ENCODE results near the gene C6orf89. TPM values are rescaled to one million over a fixed set of nuclear protein-coding genes. Genes with fewer than 3 reads are reported as not detected.

C6orf89 gene
- total RNA-seq, 1 donor from 2014 or later, result 36.8 TPM

DNA sequence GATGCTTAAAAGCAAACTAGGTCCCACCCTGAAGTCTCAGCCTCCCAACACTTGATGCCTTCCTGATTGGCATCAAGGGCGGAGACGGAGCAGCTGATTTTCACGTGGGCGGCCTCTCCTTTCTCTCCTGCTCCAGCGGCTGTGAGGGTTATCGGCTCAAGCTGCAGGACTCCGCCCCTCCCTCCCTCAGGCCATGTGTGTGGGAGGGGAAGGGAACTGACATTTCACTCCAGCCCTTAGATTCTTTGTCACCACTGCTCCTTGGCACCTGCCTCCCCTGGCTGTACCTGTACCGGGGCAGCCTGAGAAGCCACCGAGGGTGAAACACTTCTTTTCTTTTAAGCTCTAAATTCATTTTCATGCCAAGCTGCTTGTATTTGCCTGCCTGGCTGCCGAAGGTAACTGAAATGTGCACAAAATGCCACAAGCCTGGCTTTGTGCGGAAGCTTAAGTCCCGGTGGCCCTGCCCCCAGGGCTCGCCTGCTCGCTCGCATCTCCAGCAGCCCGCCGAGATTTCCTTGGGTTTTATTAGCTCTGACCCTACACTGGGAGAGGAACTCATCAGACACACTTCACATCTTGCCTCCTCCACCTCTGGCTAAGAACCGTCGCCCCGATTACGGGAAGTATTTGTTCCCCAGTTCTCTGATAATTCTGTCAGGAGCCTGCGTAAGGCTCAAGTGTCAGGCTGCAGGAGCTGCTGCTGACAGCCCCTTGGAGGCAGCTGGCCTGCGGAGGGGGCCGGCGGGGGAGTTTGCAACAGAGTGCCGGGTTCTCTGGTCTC lies 36.9 kb upstream of the C6orf89 start:
- no peaks in the 10 kb centered on the region for H3K27me3 ChIP-seq
- intact Hi-C loops (cut with DNase I), result no loop called here
- H3K4me1 ChIP-seq, result peaks cover 41% of the 10 kb centered on the region
- DNase-seq (ENCODE audit: extremely low spot score in 2 of 2), result no peak
- H3K36me3 ChIP-seq, result no peaks in the 10 kb centered on the region
- no peak for TF ChIP-seq POLR2A (IDR thresholded peaks at IDR 0.05)
- peak in 1 of 2 donors; percentile 47 for TF ChIP-seq POLR2AphosphoS5 (IDR thresholded peaks at IDR 0.05; ENCODE audit: insufficient read depth in 1 of 2, low read depth in 1 of 2)
- no peaks in the 10 kb centered on the region for H3K9me3 ChIP-seq
- no peak overlapping the region for H3K4me3 ChIP-seq
- no peak overlapping the region for H3K27ac ChIP-seq

DNA sequence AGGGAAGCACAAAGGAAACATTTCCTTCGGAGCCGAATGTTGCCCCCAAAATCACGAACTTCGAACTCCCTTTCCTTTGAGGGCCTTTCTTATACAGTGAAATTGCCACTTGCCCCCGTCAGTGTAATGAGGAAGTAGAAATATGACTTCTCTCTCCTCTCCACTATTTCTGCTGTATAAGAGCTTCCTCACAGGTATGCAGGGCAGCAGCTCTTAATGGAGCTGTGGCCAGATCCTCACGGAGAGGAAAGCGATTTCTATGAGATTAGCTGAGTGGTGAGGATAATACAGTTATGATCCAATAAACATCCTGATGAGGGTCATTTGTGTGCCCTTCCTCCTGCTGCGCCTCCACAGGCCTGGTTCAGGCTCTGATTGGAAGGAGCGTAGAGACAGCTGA lies 35.7 kb upstream of the C6orf89 start:
- no peak for DNase-seq (ENCODE audit: extremely low spot score in 2 of 2)
- H3K9me3 ChIP-seq, result no peaks in the 10 kb centered on the region
- no peaks in the 10 kb centered on the region for H3K27me3 ChIP-seq
- no peak overlapping the region for H3K4me3 ChIP-seq
- H3K27ac ChIP-seq, result no peak overlapping the region
- peaks cover 45% of the 10 kb centered on the region for H3K4me1 ChIP-seq
- no peaks in the 10 kb centered on the region for H3K36me3 ChIP-seq
- intact Hi-C loops (cut with DNase I), result loop anchor here (5.0 kb wide), 1 partner anchor 228 kb away; no protein-coding TSS in a partner anchor
- TF ChIP-seq POLR2AphosphoS5 (IDR thresholded peaks at IDR 0.05; ENCODE audit: insufficient read depth in 1 of 2, low read depth in 1 of 2) (no peak), POLR2A (IDR thresholded peaks at IDR 0.05) (no peak)
- TF ChIP-seq, protein P1, sequence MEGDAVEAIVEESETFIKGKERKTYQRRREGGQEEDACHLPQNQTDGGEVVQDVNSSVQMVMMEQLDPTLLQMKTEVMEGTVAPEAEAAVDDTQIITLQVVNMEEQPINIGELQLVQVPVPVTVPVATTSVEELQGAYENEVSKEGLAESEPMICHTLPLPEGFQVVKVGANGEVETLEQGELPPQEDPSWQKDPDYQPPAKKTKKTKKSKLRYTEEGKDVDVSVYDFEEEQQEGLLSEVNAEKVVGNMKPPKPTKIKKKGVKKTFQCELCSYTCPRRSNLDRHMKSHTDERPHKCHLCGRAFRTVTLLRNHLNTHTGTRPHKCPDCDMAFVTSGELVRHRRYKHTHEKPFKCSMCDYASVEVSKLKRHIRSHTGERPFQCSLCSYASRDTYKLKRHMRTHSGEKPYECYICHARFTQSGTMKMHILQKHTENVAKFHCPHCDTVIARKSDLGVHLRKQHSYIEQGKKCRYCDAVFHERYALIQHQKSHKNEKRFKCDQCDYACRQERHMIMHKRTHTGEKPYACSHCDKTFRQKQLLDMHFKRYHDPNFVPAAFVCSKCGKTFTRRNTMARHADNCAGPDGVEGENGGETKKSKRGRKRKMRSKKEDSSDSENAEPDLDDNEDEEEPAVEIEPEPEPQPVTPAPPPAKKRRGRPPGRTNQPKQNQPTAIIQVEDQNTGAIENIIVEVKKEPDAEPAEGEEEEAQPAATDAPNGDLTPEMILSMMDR (IDR thresholded peaks at IDR 0.05), result no peak

DNA sequence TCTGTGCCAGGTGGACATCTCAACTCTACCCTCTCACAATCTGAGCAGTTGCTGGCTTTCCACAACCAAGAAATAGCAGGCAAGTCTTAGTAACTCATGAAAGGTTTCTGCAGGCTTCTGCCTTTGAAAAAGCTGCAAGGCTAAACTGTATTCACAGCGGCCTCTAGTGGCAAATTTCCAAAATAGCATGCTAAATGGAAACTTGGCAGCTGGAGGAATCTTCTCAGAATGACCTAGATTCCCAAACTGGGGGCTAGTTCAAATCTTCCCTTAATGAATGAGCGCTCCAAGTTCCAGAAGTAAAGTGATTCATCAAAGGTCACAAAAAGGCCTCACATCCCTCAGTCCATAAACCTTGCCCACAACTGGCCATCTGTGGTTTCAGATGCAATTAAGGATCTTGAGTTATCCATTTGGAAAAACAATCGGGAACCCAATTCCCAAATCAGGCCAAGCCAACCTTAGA lies 34.6 kb upstream of the C6orf89 start:
- TF ChIP-seq POLR2AphosphoS5 (IDR thresholded peaks at IDR 0.05; ENCODE audit: insufficient read depth in 1 of 2, low read depth in 1 of 2), result peak in 1 of 2 donors; percentile 79
- TF ChIP-seq POLR2A (IDR thresholded peaks at IDR 0.05), result no peak
- TF ChIP-seq, protein P1 (IDR thresholded peaks at IDR 0.05), result peak; percentile 56 to 71 (median 66)
- Histone ChIP-seq H3K9me3 (no peaks in the 10 kb centered on the region), H3K36me3 (peaks cover 0 to 7% of the 10 kb centered on the region in 2 donors), H3K27me3 (no peaks in the 10 kb centered on the region), H3K4me3 (no peak overlapping the region), H3K27ac (peak overlapping the region; percentile 60), H3K4me1 (peaks cover 45% of the 10 kb centered on the region)
- DNase-seq (ENCODE audit: extremely low spot score in 2 of 2), result no peak
- intact Hi-C loops (cut with DNase I), result loop anchor here (1.0 to 5.0 kb wide), 2 partner anchors 85 to 229 kb away; no protein-coding TSS in a partner anchor

DNA sequence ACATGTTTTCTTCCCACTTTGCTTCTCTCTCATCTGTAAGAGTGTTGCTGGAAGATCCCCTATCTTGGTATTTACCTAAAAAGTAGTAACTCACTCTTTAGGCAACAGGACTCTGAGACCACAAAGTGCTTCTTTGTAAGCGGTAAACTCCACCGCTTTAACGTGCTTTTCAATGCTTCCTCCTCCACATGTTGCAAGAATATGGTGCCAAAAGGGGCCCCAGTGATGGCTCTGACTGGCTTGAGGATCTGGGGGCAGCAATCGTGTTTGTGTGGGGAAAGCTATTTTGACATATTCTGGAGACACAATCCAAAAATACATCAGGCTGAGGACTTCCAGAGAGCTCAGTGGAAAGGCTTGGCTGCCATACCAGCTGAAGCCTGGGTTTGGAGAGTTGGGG lies 34.1 kb upstream of the C6orf89 start:
- Histone ChIP-seq H3K9me3 (no peaks in the 10 kb centered on the region), H3K4me1 (peaks cover 45% of the 10 kb centered on the region), H3K4me3 (no peak overlapping the region), H3K36me3 (peaks cover 0 to 7% of the 10 kb centered on the region in 2 donors), H3K27ac (peak overlapping the region; percentile 60), H3K27me3 (no peaks in the 10 kb centered on the region)
- intact Hi-C loops (cut with DNase I), result loop anchor here (1.0 to 5.0 kb wide), 2 partner anchors 85 to 229 kb away; no protein-coding TSS in a partner anchor
- no peak for DNase-seq (ENCODE audit: extremely low spot score in 2 of 2)
- TF ChIP-seq POLR2AphosphoS5 (IDR thresholded peaks at IDR 0.05; ENCODE audit: insufficient read depth in 1 of 2, low read depth in 1 of 2), result no peak
- TF ChIP-seq, protein P1 (IDR thresholded peaks at IDR 0.05), result no peak
- no peak for TF ChIP-seq POLR2A (IDR thresholded peaks at IDR 0.05)

DNA sequence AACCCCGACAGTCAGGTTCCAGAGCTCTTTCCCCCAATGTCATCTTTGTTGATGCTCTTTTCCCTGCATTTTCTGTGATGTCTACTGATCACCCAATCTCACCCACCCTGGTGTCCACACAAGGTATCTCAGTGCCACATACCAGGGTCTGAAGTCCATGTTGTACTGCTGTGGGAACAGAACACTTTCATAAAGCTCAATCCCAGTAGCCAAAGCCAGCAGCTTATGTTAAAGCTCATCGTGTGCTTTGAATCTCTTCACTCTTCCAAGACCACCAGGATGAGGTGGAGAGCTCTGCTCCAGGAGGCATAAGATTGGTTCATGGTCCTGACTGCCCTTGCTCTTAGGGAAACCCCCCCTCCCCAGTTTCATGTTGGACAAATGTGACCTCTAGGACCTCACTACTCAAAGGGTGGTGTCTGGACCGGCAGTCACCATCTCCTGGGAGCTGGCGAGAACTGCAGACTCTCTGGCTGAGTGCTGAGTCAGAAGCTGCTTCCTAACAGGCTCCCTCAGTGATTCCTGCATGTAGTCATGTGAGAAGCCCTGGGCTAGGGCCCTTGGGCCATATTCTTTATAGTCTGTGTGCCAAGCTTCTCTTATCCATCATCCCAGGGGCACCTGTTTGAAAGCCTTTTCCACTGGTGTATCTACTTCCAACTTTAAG lies 33.1 kb upstream of the C6orf89 start:
- H3K36me3 ChIP-seq, result peaks cover 0 to 7% of the 10 kb centered on the region in 2 donors
- no peak overlapping the region for H3K4me3 ChIP-seq
- H3K27me3 ChIP-seq, result no peaks in the 10 kb centered on the region
- peaks cover 45% of the 10 kb centered on the region for H3K4me1 ChIP-seq
- intact Hi-C loops (cut with DNase I), result loop anchor here (5.0 kb wide), 1 partner anchor 230 kb away; no protein-coding TSS in a partner anchor
- H3K9me3 ChIP-seq, result no peaks in the 10 kb centered on the region
- TF ChIP-seq POLR2A (IDR thresholded peaks at IDR 0.05) (no peak), POLR2AphosphoS5 (IDR thresholded peaks at IDR 0.05; ENCODE audit: insufficient read depth in 1 of 2, low read depth in 1 of 2) (no peak)
- TF ChIP-seq, protein P1 (IDR thresholded peaks at IDR 0.05), result no peak
- no peak for DNase-seq (ENCODE audit: extremely low spot score in 2 of 2)
- peak overlapping the region; percentile 60 for H3K27ac ChIP-seq

Data from vagina (tissue), 2 donors.